ENCODE measurements around the gene MDFIC2. TPM values are rescaled to one million over a fixed set of nuclear protein-coding genes. Genes with fewer than 3 reads are reported as not detected.
"Not testable (repeated sequence)": the region's sequence is repeated elsewhere in the genome, so short reads cannot be mapped to it uniquely, and the experiment has no call there.

MDFIC2 gene
- total RNA-seq, 1 donor from 2014 or later: not detected

GRCh38 chr3:70309591-70309990 lies 2.8 kb downstream of the MDFIC2 start:
- no peaks in the 10 kb centered on the region for H3K9me3 ChIP-seq (ENCODE audit: control insufficient read depth in 3 of 3, low read length in 3 of 3)
- H3K27me3 ChIP-seq (ENCODE audit: control insufficient read depth in 3 of 3, insufficient read depth in 3 of 3, low read length in 3 of 3): no peaks in the 10 kb centered on the region
- no peaks in the 10 kb centered on the region for H3K4me1 ChIP-seq (ENCODE audit: control insufficient read depth in 3 of 3, insufficient read depth in 3 of 3, low read length in 3 of 3)
- no peak overlapping the region for H3K27ac ChIP-seq (ENCODE audit: low read depth, low read length)
- H3K36me3 ChIP-seq (ENCODE audit: control insufficient read depth in 3 of 3, insufficient read depth in 3 of 3, low read length in 3 of 3): no peaks in the 10 kb centered on the region
- H3K4me3 ChIP-seq (ENCODE audit: low read length in 3 of 3): no peak overlapping the region
- H3K9ac ChIP-seq (ENCODE audit: low read depth in 1 of 3, low read length in 3 of 3): no peak overlapping the region

GRCh38 chr3:70308760-70309159 lies 3.7 kb downstream of the MDFIC2 start:
- no peaks in the 10 kb centered on the region for H3K27me3 ChIP-seq (ENCODE audit: control insufficient read depth in 3 of 3, insufficient read depth in 3 of 3, low read length in 3 of 3)
- H3K9me3 ChIP-seq (ENCODE audit: control insufficient read depth in 3 of 3, low read length in 3 of 3): no peaks in the 10 kb centered on the region
- H3K4me3 ChIP-seq (ENCODE audit: low read length in 3 of 3): no peak overlapping the region
- H3K4me1 ChIP-seq (ENCODE audit: control insufficient read depth in 3 of 3, insufficient read depth in 3 of 3, low read length in 3 of 3): no peaks in the 10 kb centered on the region
- no peak overlapping the region for H3K9ac ChIP-seq (ENCODE audit: low read depth in 1 of 3, low read length in 3 of 3)
- no peak overlapping the region for H3K27ac ChIP-seq (ENCODE audit: low read depth, low read length)
- H3K36me3 ChIP-seq (ENCODE audit: control insufficient read depth in 3 of 3, insufficient read depth in 3 of 3, low read length in 3 of 3): no peaks in the 10 kb centered on the region

DNA sequence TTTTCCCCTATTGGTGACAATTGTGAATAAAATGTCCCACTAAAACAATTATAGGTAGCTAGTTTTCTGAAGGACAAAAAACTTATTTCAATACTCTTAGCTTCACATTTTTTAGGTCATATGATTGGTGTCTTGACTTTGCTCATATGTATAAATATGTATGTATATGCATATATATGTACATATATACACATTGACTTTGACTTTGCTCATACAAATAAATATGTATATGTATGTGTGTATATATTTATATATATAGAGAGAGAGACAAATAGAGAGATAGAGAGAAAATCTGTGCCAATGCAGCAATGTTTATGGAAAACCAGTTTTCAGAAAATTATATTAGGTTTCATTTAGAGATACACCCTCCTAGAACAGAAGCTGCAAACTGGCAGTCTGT lies 5.7 kb downstream of the MDFIC2 start:
- Histone ChIP-seq H3K36me3 (ENCODE audit: control insufficient read depth in 3 of 3, insufficient read depth in 3 of 3, low read length in 3 of 3) (no peaks in the 10 kb centered on the region), H3K4me3 (ENCODE audit: low read length in 3 of 3) (no peak overlapping the region), H3K9ac (ENCODE audit: low read depth in 1 of 3, low read length in 3 of 3) (no peak overlapping the region), H3K4me1 (ENCODE audit: control insufficient read depth in 3 of 3, insufficient read depth in 3 of 3, low read length in 3 of 3) (no peaks in the 10 kb centered on the region), H3K27me3 (ENCODE audit: control insufficient read depth in 3 of 3, insufficient read depth in 3 of 3, low read length in 3 of 3) (no peaks in the 10 kb centered on the region), H3K9me3 (ENCODE audit: control insufficient read depth in 3 of 3, low read length in 3 of 3) (no peaks in the 10 kb centered on the region), H3K27ac (ENCODE audit: low read depth, low read length) (no peak overlapping the region)

DNA sequence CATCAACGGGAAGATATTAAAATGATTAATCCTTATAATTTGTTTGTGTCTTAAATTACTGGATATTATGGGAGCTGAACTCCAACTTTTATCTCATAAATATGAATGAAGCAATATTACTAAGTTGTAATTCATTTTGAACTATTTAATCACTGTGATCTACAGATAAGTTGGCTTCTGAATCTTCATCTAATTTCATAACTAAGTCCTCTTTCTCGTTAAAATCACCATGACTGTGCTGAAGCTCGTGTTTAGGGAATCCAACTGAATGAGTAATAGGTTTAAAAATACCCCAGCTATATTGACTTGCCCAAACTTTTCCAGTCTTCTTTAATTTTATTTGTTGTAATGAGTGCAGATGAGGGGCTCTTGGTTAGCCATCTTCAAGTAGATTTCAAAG lies 14.1 kb downstream of the MDFIC2 start:
- no peak overlapping the region for H3K9ac ChIP-seq (ENCODE audit: low read depth in 1 of 3, low read length in 3 of 3)
- no peak overlapping the region for H3K4me3 ChIP-seq (ENCODE audit: low read length in 3 of 3)
- no peaks in the 10 kb centered on the region for H3K36me3 ChIP-seq (ENCODE audit: control insufficient read depth in 3 of 3, insufficient read depth in 3 of 3, low read length in 3 of 3)
- H3K27ac ChIP-seq (ENCODE audit: low read depth, low read length): no peak overlapping the region
- no peaks in the 10 kb centered on the region for H3K4me1 ChIP-seq (ENCODE audit: control insufficient read depth in 3 of 3, insufficient read depth in 3 of 3, low read length in 3 of 3)
- H3K27me3 ChIP-seq (ENCODE audit: control insufficient read depth in 3 of 3, insufficient read depth in 3 of 3, low read length in 3 of 3): no peaks in the 10 kb centered on the region
- no peaks in the 10 kb centered on the region for H3K9me3 ChIP-seq (ENCODE audit: control insufficient read depth in 3 of 3, low read length in 3 of 3)

DNA sequence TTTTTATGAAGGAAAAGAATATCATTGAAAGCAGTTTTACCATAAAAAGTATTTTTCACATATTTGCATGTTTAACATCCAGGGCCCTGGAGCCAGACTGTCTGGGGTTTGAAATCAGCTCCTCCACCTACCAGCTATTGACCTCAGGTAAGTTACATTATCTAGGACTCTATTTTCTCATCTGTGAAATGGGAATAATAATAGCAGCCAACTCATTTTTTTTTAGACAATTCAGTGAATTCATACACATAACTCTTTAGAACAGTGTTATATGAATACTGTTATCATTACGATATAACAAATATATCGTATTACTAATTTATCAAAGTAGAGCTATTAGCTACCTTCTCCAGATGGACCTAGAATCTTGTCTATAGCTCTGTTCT lies 21.3 kb downstream of the MDFIC2 start:
- Histone ChIP-seq H3K36me3 (ENCODE audit: control insufficient read depth in 3 of 3, insufficient read depth in 3 of 3, low read length in 3 of 3) (no peaks in the 10 kb centered on the region), H3K27me3 (ENCODE audit: control insufficient read depth in 3 of 3, insufficient read depth in 3 of 3, low read length in 3 of 3) (no peaks in the 10 kb centered on the region), H3K27ac (ENCODE audit: low read depth, low read length) (no peak overlapping the region), H3K4me1 (ENCODE audit: control insufficient read depth in 3 of 3, insufficient read depth in 3 of 3, low read length in 3 of 3) (no peaks in the 10 kb centered on the region), H3K9me3 (ENCODE audit: control insufficient read depth in 3 of 3, low read length in 3 of 3) (no peaks in the 10 kb centered on the region), H3K9ac (ENCODE audit: low read depth in 1 of 3, low read length in 3 of 3) (no peak overlapping the region), H3K4me3 (ENCODE audit: low read length in 3 of 3) (no peak overlapping the region)

GRCh38 chr3:70290431-70291096 lies 21.9 kb downstream of the MDFIC2 start:
- not testable (repeated sequence) for H3K9ac ChIP-seq (ENCODE audit: low read depth in 1 of 3, low read length in 3 of 3); H3K9me3 ChIP-seq (ENCODE audit: control insufficient read depth in 3 of 3, low read length in 3 of 3); H3K27ac ChIP-seq (ENCODE audit: low read depth, low read length); H3K4me3 ChIP-seq (ENCODE audit: low read length in 3 of 3); H3K4me1 ChIP-seq (ENCODE audit: control insufficient read depth in 3 of 3, insufficient read depth in 3 of 3, low read length in 3 of 3); H3K27me3 ChIP-seq (ENCODE audit: control insufficient read depth in 3 of 3, insufficient read depth in 3 of 3, low read length in 3 of 3); H3K36me3 ChIP-seq (ENCODE audit: control insufficient read depth in 3 of 3, insufficient read depth in 3 of 3, low read length in 3 of 3)

- Histone ChIP-seq H3K4me3 (ENCODE audit: low read length in 3 of 3) (no peak overlapping the region), H3K4me1 (ENCODE audit: control insufficient read depth in 3 of 3, insufficient read depth in 3 of 3, low read length in 3 of 3) (no peaks in the 10 kb centered on the region), H3K9ac (ENCODE audit: low read depth in 1 of 3, low read length in 3 of 3) (no peak overlapping the region), H3K36me3 (ENCODE audit: control insufficient read depth in 3 of 3, insufficient read depth in 3 of 3, low read length in 3 of 3) (no peaks in the 10 kb centered on the region), H3K27ac (ENCODE audit: low read depth, low read length) (no peak overlapping the region), H3K9me3 (ENCODE audit: control insufficient read depth in 3 of 3, low read length in 3 of 3) (no peaks in the 10 kb centered on the region), H3K27me3 (ENCODE audit: control insufficient read depth in 3 of 3, insufficient read depth in 3 of 3, low read length in 3 of 3) (no peaks in the 10 kb centered on the region)
Measured at GRCh38 chr3:70281663-70282062, 30.8 kb downstream of the MDFIC2 start.

DNA sequence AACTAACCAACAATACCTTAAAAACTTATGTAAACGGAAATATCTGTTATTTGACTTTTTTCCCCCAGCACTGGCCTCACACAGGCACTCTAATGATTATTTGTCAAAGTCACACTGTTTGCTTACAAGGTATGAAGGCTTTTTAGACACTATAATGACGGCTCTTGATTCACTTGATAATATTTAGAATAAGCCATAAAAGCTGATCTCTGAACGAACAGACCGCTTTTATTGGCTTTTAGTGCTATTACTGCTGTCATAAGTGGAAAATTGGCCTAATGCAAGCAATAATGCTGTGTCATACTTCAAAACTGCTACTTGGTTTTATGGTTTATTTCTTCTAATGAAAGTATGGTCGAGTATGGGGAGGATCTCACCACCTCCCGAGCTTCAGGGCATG lies 35.1 kb downstream of the MDFIC2 start:
- H3K9me3 ChIP-seq (ENCODE audit: control insufficient read depth in 3 of 3, low read length in 3 of 3): no peaks in the 10 kb centered on the region
- no peak overlapping the region for H3K9ac ChIP-seq (ENCODE audit: low read depth in 1 of 3, low read length in 3 of 3)
- no peak overlapping the region for H3K27ac ChIP-seq (ENCODE audit: low read depth, low read length)
- H3K4me3 ChIP-seq (ENCODE audit: low read length in 3 of 3): no peak overlapping the region
- H3K4me1 ChIP-seq (ENCODE audit: control insufficient read depth in 3 of 3, insufficient read depth in 3 of 3, low read length in 3 of 3): no peaks in the 10 kb centered on the region
- H3K27me3 ChIP-seq (ENCODE audit: control insufficient read depth in 3 of 3, insufficient read depth in 3 of 3, low read length in 3 of 3): no peaks in the 10 kb centered on the region
- H3K36me3 ChIP-seq (ENCODE audit: control insufficient read depth in 3 of 3, insufficient read depth in 3 of 3, low read length in 3 of 3): no peaks in the 10 kb centered on the region

- Histone ChIP-seq H3K9ac (ENCODE audit: low read depth in 1 of 3, low read length in 3 of 3) (no peak overlapping the region), H3K27me3 (ENCODE audit: control insufficient read depth in 3 of 3, insufficient read depth in 3 of 3, low read length in 3 of 3) (no peaks in the 10 kb centered on the region), H3K4me1 (ENCODE audit: control insufficient read depth in 3 of 3, insufficient read depth in 3 of 3, low read length in 3 of 3) (no peaks in the 10 kb centered on the region), H3K36me3 (ENCODE audit: control insufficient read depth in 3 of 3, insufficient read depth in 3 of 3, low read length in 3 of 3) (no peaks in the 10 kb centered on the region), H3K9me3 (ENCODE audit: control insufficient read depth in 3 of 3, low read length in 3 of 3) (no peaks in the 10 kb centered on the region), H3K27ac (ENCODE audit: low read depth, low read length) (no peak overlapping the region), H3K4me3 (ENCODE audit: low read length in 3 of 3) (no peak overlapping the region)
Measured at GRCh38 chr3:70276901-70277300, 35.5 kb downstream of the MDFIC2 start.

DNA sequence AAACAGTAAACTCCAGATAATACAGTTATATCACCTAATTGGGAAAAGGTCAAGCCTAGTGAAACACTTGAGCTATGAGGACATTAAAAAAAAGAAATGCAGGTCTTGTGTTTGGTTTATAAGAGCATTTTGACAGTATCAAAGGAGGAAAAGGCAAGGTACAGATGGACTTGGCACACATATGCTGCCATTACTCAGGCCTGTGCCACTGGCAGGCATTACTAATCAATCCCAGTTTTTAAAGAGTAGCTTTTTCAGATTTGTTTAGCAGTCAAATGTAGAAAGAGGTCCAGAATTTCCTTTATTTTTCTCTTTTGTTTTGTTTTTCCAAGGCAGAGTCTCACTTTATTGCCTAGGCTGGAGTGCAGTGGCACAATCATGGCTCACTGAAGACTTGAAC lies 38.9 kb downstream of the MDFIC2 start:
- H3K9ac ChIP-seq (ENCODE audit: low read depth in 1 of 3, low read length in 3 of 3): no peak overlapping the region
- H3K9me3 ChIP-seq (ENCODE audit: control insufficient read depth in 3 of 3, low read length in 3 of 3): no peaks in the 10 kb centered on the region
- H3K27ac ChIP-seq (ENCODE audit: low read depth, low read length): no peak overlapping the region
- H3K4me1 ChIP-seq (ENCODE audit: control insufficient read depth in 3 of 3, insufficient read depth in 3 of 3, low read length in 3 of 3): no peaks in the 10 kb centered on the region
- no peak overlapping the region for H3K4me3 ChIP-seq (ENCODE audit: low read length in 3 of 3)
- H3K27me3 ChIP-seq (ENCODE audit: control insufficient read depth in 3 of 3, insufficient read depth in 3 of 3, low read length in 3 of 3): no peaks in the 10 kb centered on the region
- H3K36me3 ChIP-seq (ENCODE audit: control insufficient read depth in 3 of 3, insufficient read depth in 3 of 3, low read length in 3 of 3): no peaks in the 10 kb centered on the region

DNA sequence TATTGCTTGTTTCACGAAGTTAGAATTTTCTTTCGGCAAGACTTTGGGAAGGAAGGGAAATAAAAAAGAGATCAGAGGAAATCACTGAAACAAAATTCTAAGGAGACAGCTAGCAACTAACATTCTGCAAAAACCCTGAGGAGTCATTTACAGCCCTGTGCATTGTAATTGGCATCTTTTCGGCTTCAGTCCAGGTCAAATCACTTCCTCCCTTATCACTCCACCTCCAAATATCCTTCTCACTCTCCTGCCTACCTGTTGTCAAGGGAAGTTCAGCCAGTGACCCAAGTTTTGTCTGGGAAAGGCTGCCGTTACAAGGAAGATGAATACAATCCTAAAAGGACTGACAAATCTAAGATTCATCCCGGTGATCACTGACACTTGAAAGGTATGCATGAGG lies 39.6 kb downstream of the MDFIC2 start:
- no peaks in the 10 kb centered on the region for H3K36me3 ChIP-seq (ENCODE audit: control insufficient read depth in 3 of 3, insufficient read depth in 3 of 3, low read length in 3 of 3)
- H3K9me3 ChIP-seq (ENCODE audit: control insufficient read depth in 3 of 3, low read length in 3 of 3): no peaks in the 10 kb centered on the region
- no peak overlapping the region for H3K27ac ChIP-seq (ENCODE audit: low read depth, low read length)
- H3K4me3 ChIP-seq (ENCODE audit: low read length in 3 of 3): no peak overlapping the region
- no peak overlapping the region for H3K9ac ChIP-seq (ENCODE audit: low read depth in 1 of 3, low read length in 3 of 3)
- no peaks in the 10 kb centered on the region for H3K4me1 ChIP-seq (ENCODE audit: control insufficient read depth in 3 of 3, insufficient read depth in 3 of 3, low read length in 3 of 3)
- H3K27me3 ChIP-seq (ENCODE audit: control insufficient read depth in 3 of 3, insufficient read depth in 3 of 3, low read length in 3 of 3): no peaks in the 10 kb centered on the region
